Activated CD4-positive, alpha-beta T cell treated with anti-CD3 and anti-CD28 coated beads, Interleukin-2, amount 10 ng/mL, durations not matched to agents 24 days and 14 days (primary cell): ENCODE measurements around the gene PACRG. TPM values are rescaled to one million over a fixed set of nuclear protein-coding genes. Genes with fewer than 3 reads are reported as not detected.

ENCODE experiments used
- DNase-seq: peaks from one replicate; pipeline ENCODE4 v3.0.0; 2022
- H3K27ac Mint-ChIP-seq: one replicate; pipeline ENCODE4 v1.8.0; 2022; ENCODE audit warnings: mild to moderate bottlenecking, mixed read lengths
- H3K27me3 Mint-ChIP-seq: one replicate; pipeline ENCODE4 v1.8.0; 2022; ENCODE audit warnings: mixed read lengths
- H3K36me3 Mint-ChIP-seq: one replicate; pipeline ENCODE4 v1.8.0; 2022; ENCODE audit warnings: low read depth, mild to moderate bottlenecking, mixed read lengths
- H3K4me1 Mint-ChIP-seq: one replicate; pipeline ENCODE4 v1.8.0; 2021; ENCODE audit warnings: mixed read lengths
- H3K4me3 Mint-ChIP-seq: one replicate; pipeline ENCODE4 v1.8.0; 2022; ENCODE audit warnings: mild to moderate bottlenecking, moderate library complexity, mixed read lengths
- H3K9me3 Mint-ChIP-seq: one replicate; pipeline ENCODE4 v1.8.0; 2021; ENCODE audit warnings: mixed read lengths
- intact Hi-C: fragments of 100-400 bp; cut with micrococcal nuclease; formaldehyde crosslinking; loops from one replicate; pipeline ENCODE4 v1.15.1; 2023
- total RNA-seq: library from RNA; stranded (reverse); gene quantifications from 2 replicates; pipeline ENCODE4 v1.2.3, GENCODE V29; 2022

Gene PACRG
- total RNA-seq, 1 donor from 2014 or later: not detected

GRCh38 chr6:162772466-162772865 lies 44.7 kb downstream of the PACRG start:
- Mint-ChIP-seq H3K4me1 (no peaks in the 10 kb centered on the region), H3K9me3 (no peaks in the 10 kb centered on the region), H3K4me3 (no peak overlapping the region), H3K36me3 (no peaks in the 10 kb centered on the region), H3K27ac (no peak overlapping the region), H3K27me3 (no peaks in the 10 kb centered on the region)
- DNase-seq: no peak
- intact Hi-C loops: no loop called here

- DNase-seq: no peak
- Mint-ChIP-seq H3K27ac (no peak overlapping the region), H3K27me3 (no peaks in the 10 kb centered on the region), H3K4me3 (no peak overlapping the region), H3K4me1 (no peaks in the 10 kb centered on the region), H3K9me3 (no peaks in the 10 kb centered on the region), H3K36me3 (no peaks in the 10 kb centered on the region)
- intact Hi-C loops: no loop called here
Measured at GRCh38 chr6:162773996-162774395, 46.2 kb downstream of the PACRG start.

- Mint-ChIP-seq H3K4me3 (no peak overlapping the region), H3K9me3 (peaks cover 4% of the 10 kb centered on the region), H3K36me3 (no peaks in the 10 kb centered on the region), H3K4me1 (no peaks in the 10 kb centered on the region), H3K27ac (no peak overlapping the region), H3K27me3 (no peaks in the 10 kb centered on the region)
- no peak for DNase-seq
- intact Hi-C loops: no loop called here
Measured at GRCh38 chr6:162777091-162777490, 49.3 kb downstream of the PACRG start.

- Mint-ChIP-seq H3K9me3 (peaks cover 4% of the 10 kb centered on the region), H3K27ac (no peak overlapping the region)
Measured at GRCh38 chr6:162778603-162779002, 50.8 kb downstream of the PACRG start.

GRCh38 chr6:162785632-162786242 lies 58.0 kb downstream of the PACRG start:
- intact Hi-C loops: no loop called here
- no peak overlapping the region for H3K4me3 Mint-ChIP-seq
- no peaks in the 10 kb centered on the region for H3K9me3 Mint-ChIP-seq
- H3K27me3 Mint-ChIP-seq: no peaks in the 10 kb centered on the region
- no peaks in the 10 kb centered on the region for H3K36me3 Mint-ChIP-seq
- no peaks in the 10 kb centered on the region for H3K4me1 Mint-ChIP-seq
- no peak for DNase-seq
- H3K27ac Mint-ChIP-seq: no peak overlapping the region

More at GRCh38 chr6:162778603-162779002, 50.8 kb downstream of the PACRG start:
- H3K4me3 Mint-ChIP-seq: no peak overlapping the region
- no peaks in the 10 kb centered on the region for H3K4me1 Mint-ChIP-seq
- H3K27me3 Mint-ChIP-seq: no peaks in the 10 kb centered on the region
- H3K36me3 Mint-ChIP-seq: no peaks in the 10 kb centered on the region
- intact Hi-C loops: no loop called here
- DNase-seq: no peak

GRCh38 chr6:162798546-162799266 lies 70.9 kb downstream of the PACRG start:
- intact Hi-C loops: no loop called here
- H3K4me1 Mint-ChIP-seq: no peaks in the 10 kb centered on the region
- H3K27me3 Mint-ChIP-seq: no peaks in the 10 kb centered on the region
- no peak for DNase-seq
- H3K36me3 Mint-ChIP-seq: no peaks in the 10 kb centered on the region
- H3K27ac Mint-ChIP-seq: no peak overlapping the region
- H3K4me3 Mint-ChIP-seq: no peak overlapping the region
- no peaks in the 10 kb centered on the region for H3K9me3 Mint-ChIP-seq

- no peaks in the 10 kb centered on the region for H3K36me3 Mint-ChIP-seq
- intact Hi-C loops: no loop called here
- no peaks in the 10 kb centered on the region for H3K27me3 Mint-ChIP-seq
- H3K27ac Mint-ChIP-seq: no peak overlapping the region
- H3K4me3 Mint-ChIP-seq: no peak overlapping the region
- no peaks in the 10 kb centered on the region for H3K4me1 Mint-ChIP-seq
- no peak for DNase-seq
- no peaks in the 10 kb centered on the region for H3K9me3 Mint-ChIP-seq
Measured at GRCh38 chr6:162814426-162814973, 86.7 kb downstream of the PACRG start.

- H3K4me3 Mint-ChIP-seq: no peak overlapping the region
- DNase-seq: no peak
- no peaks in the 10 kb centered on the region for H3K4me1 Mint-ChIP-seq
- H3K27me3 Mint-ChIP-seq: no peaks in the 10 kb centered on the region
- no peaks in the 10 kb centered on the region for H3K36me3 Mint-ChIP-seq
- H3K9me3 Mint-ChIP-seq: no peaks in the 10 kb centered on the region
- H3K27ac Mint-ChIP-seq: no peak overlapping the region
- intact Hi-C loops: no loop called here
Measured at GRCh38 chr6:162817196-162817595, 89.4 kb downstream of the PACRG start.

- no peak for DNase-seq
- Mint-ChIP-seq H3K36me3 (no peaks in the 10 kb centered on the region), H3K4me1 (no peaks in the 10 kb centered on the region), H3K27me3 (no peaks in the 10 kb centered on the region), H3K4me3 (no peak overlapping the region), H3K27ac (no peak overlapping the region), H3K9me3 (no peaks in the 10 kb centered on the region)
- intact Hi-C loops: no loop called here
Measured at GRCh38 chr6:162819284-162819683, 91.5 kb downstream of the PACRG start.

- intact Hi-C loops: no loop called here
- no peak overlapping the region for H3K27ac Mint-ChIP-seq
- no peaks in the 10 kb centered on the region for H3K27me3 Mint-ChIP-seq
- H3K4me3 Mint-ChIP-seq: no peak overlapping the region
- no peaks in the 10 kb centered on the region for H3K36me3 Mint-ChIP-seq
- DNase-seq: no peak
- H3K9me3 Mint-ChIP-seq: no peaks in the 10 kb centered on the region
- H3K4me1 Mint-ChIP-seq: no peaks in the 10 kb centered on the region
Measured at GRCh38 chr6:162821102-162821501, 93.3 kb downstream of the PACRG start.

GRCh38 chr6:162825597-162825996 lies 97.8 kb downstream of the PACRG start:
- H3K9me3 Mint-ChIP-seq: no peaks in the 10 kb centered on the region
- DNase-seq: no peak
- H3K4me3 Mint-ChIP-seq: no peak overlapping the region
- intact Hi-C loops: no loop called here
- H3K36me3 Mint-ChIP-seq: peaks cover 1% of the 10 kb centered on the region
- no peak overlapping the region for H3K27ac Mint-ChIP-seq
- H3K27me3 Mint-ChIP-seq: no peaks in the 10 kb centered on the region
- H3K4me1 Mint-ChIP-seq: peaks cover 1% of the 10 kb centered on the region

GRCh38 chr6:162829013-162829742 lies 101.4 kb downstream of the PACRG start:
- no peak for DNase-seq
- Mint-ChIP-seq H3K9me3 (no peaks in the 10 kb centered on the region), H3K36me3 (peaks cover 1% of the 10 kb centered on the region), H3K4me1 (peaks cover 1% of the 10 kb centered on the region), H3K27me3 (no peaks in the 10 kb centered on the region), H3K4me3 (no peak overlapping the region), H3K27ac (no peak overlapping the region)
- intact Hi-C loops: no loop called here

GRCh38 chr6:162833776-162834175 lies 106.0 kb downstream of the PACRG start:
- Mint-ChIP-seq H3K27me3 (no peaks in the 10 kb centered on the region), H3K36me3 (no peaks in the 10 kb centered on the region), H3K4me3 (no peak overlapping the region), H3K9me3 (peaks cover 6% of the 10 kb centered on the region), H3K4me1 (no peaks in the 10 kb centered on the region), H3K27ac (no peak overlapping the region)
- intact Hi-C loops: no loop called here
- no peak for DNase-seq

GRCh38 chr6:162845972-162846371 lies 118.2 kb downstream of the PACRG start:
- Mint-ChIP-seq H3K27me3 (no peaks in the 10 kb centered on the region), H3K4me1 (no peaks in the 10 kb centered on the region), H3K27ac (no peak overlapping the region), H3K4me3 (no peak overlapping the region), H3K9me3 (peaks cover 3% of the 10 kb centered on the region), H3K36me3 (no peaks in the 10 kb centered on the region)
- intact Hi-C loops: no loop called here
- no peak for DNase-seq
